ENCODE results near the gene C2orf81. TPM values are rescaled to one million over a fixed set of nuclear protein-coding genes. Genes with fewer than 3 reads are reported as not detected.

Gene C2orf81
- total RNA-seq, 4 donors from 2014 or later: 0.34 to 2.4 (median 1.2) TPM

- no peak overlapping the region for H3K4me3 ChIP-seq (ENCODE audit: low read depth, poor library complexity, severe bottlenecking)
- WGBS, 2 donors: 93 to 99% methylated on average over 7 of the region's 7 CpGs
- no peak for DNase-seq (ENCODE audit: low spot score in 2 of 2)
- TF ChIP-seq CTCF (IDR thresholded peaks at IDR 0.05): no peak
- no peak for TF ChIP-seq POLR2A (IDR thresholded peaks at IDR 0.05)
- intact Hi-C loops (cut with DNase I; ENCODE audit: low total_unique reads): no loop called here
Observed at GRCh38 chr2:74367789-74368188, 53.6 kb downstream of the C2orf81 start.

- intact Hi-C loops (cut with DNase I; ENCODE audit: low total_unique reads): no loop called here
- no peak for DNase-seq (ENCODE audit: low spot score in 2 of 2)
- WGBS, 2 donors: 93 to 98% methylated on average over 3 of the region's 3 CpGs
- TF ChIP-seq CTCF (IDR thresholded peaks at IDR 0.05) (no peak), POLR2A (IDR thresholded peaks at IDR 0.05) (no peak)
- no peak overlapping the region for H3K4me3 ChIP-seq (ENCODE audit: low read depth, poor library complexity, severe bottlenecking)
Observed at GRCh38 chr2:74366036-74366435, 55.4 kb downstream of the C2orf81 start.

- intact Hi-C loops (cut with DNase I; ENCODE audit: low total_unique reads): no loop called here
- H3K4me3 ChIP-seq (ENCODE audit: low read depth, poor library complexity, severe bottlenecking): no peak overlapping the region
- TF ChIP-seq CTCF (IDR thresholded peaks at IDR 0.05) (no peak), POLR2A (IDR thresholded peaks at IDR 0.05) (no peak)
- 85 to 89% methylated on average over 8 of the region's 8 CpGs for WGBS, 2 donors
- DNase-seq (ENCODE audit: low spot score in 2 of 2): no peak
Observed at GRCh38 chr2:74364533-74365505, 56.6 kb downstream of the C2orf81 start.

Other genes with a start within 250 kb of the C2orf81 start
- 10 to 100 TPM; 62.7 to 90.8 (median 76.6) TPM for gene MOB1A, start 242.7 kb downstream of the C2orf81 start, total RNA-seq
- 10 to 100 TPM; 12.5 to 31.8 (median 17.5) TPM for gene MTHFD2, start 223.0 kb downstream of the C2orf81 start, total RNA-seq
- gene SLC4A5, start 78.2 kb downstream of the C2orf81 start, total RNA-seq: 1 to 10 TPM; 3.0 to 5.6 (median 3.7) TPM
- 100 to 1,000 TPM in 1 of 4 donors, 10 to 100 TPM in 3; 76.5 to 106 (median 95.8) TPM for gene DCTN1, start 41.3 kb downstream of the C2orf81 start, total RNA-seq
- gene WDR54, start 111 bp upstream of the C2orf81 start, total RNA-seq: 10 to 100 TPM in 1 of 4 donors, 1 to 10 TPM in 3; 5.5 to 13.3 (median 8.0) TPM
- 10 to 100 TPM; 44.9 to 71.8 (median 48.3) TPM for gene RTKN, start 20.3 kb upstream of the C2orf81 start, total RNA-seq
- 10 to 100 TPM; 19.3 to 39.6 (median 31.8) TPM for gene INO80B, start 33.5 kb upstream of the C2orf81 start, total RNA-seq
- gene WBP1, start 36.8 kb upstream of the C2orf81 start, total RNA-seq: 10 to 100 TPM; 35.9 to 44.9 (median 38.1) TPM
- gene MOGS, start 43.8 kb upstream of the C2orf81 start, total RNA-seq: 10 to 100 TPM; 49.5 to 57.4 (median 52.5) TPM
- 10 to 100 TPM; 24.9 to 70.0 (median 29.5) TPM for gene MRPL53, start 51.1 kb upstream of the C2orf81 start, total RNA-seq
- gene CCDC142, start 61.4 kb upstream of the C2orf81 start, total RNA-seq: 10 to 100 TPM; 11.7 to 16.1 (median 13.4) TPM
- 10 to 100 TPM; 18.4 to 26.1 (median 21.9) TPM for gene TTC31, start 61.5 kb upstream of the C2orf81 start, total RNA-seq
- gene LBX2, start 78.0 kb upstream of the C2orf81 start, total RNA-seq: 1 to 10 TPM in 1 of 4 donors, under 1 TPM in 1, not detected in 2; 0.55 to 1.2 TPM
- 10 to 100 TPM; 13.3 to 38.4 (median 24.1) TPM for gene PCGF1, start 86.1 kb upstream of the C2orf81 start, total RNA-seq
- gene TLX2, start 92.8 kb upstream of the C2orf81 start, total RNA-seq: not detected
- 1 to 10 TPM; 1.9 to 8.0 (median 6.2) TPM for gene DQX1, start 104.6 kb upstream of the C2orf81 start, total RNA-seq
- 100 to 1,000 TPM in 3 of 4 donors, 10 to 100 TPM in 1; 94.0 to 116 (median 112) TPM for gene AUP1, start 108.1 kb upstream of the C2orf81 start, total RNA-seq
- gene HTRA2, start 108.3 kb upstream of the C2orf81 start, total RNA-seq: 10 to 100 TPM; 22.6 to 28.6 (median 25.2) TPM
- gene LOXL3, start 132.3 kb upstream of the C2orf81 start, total RNA-seq: 1 to 10 TPM in 3 of 4 donors, under 1 TPM in 1; 0.17 to 2.5 (median 1.4) TPM
- gene DOK1, start 133.1 kb upstream of the C2orf81 start, total RNA-seq: 1 to 10 TPM; 3.8 to 7.2 (median 4.7) TPM
- 1 to 10 TPM in 1 of 4 donors, under 1 TPM in 2, not detected in 1; 0.38 to 2.7 (median 0.52) TPM for gene M1AP, start 226.7 kb upstream of the C2orf81 start, total RNA-seq
- 1 to 10 TPM; 1.6 to 4.5 (median 3.4) TPM for gene SEMA4F, start 232.6 kb upstream of the C2orf81 start, total RNA-seq

Measured in lower leg skin (tissue), 4 donors.